PC-9 (cell line): ENCODE measurements around the gene NF1.

Experiments used
- CTCF ChIP-seq: fragments of 200-600 bp; sonication (generic); conservative IDR thresholded peaks from 2 replicates; pipeline ENCODE4 v1.6.1; 2017; ENCODE audit warnings: mixed run types, antibody characterized with exemption, mild to moderate bottlenecking, moderate library complexity
- EZH2 ChIP-seq: fragments of 200-600 bp; sonication (generic); IDR thresholded peaks from 2 replicates; pipeline ENCODE4 v1.8.0; 2017; ENCODE audit warnings: antibody characterized with exemption, low read depth

- TF ChIP-seq EZH2: no peak
- no peak for TF ChIP-seq CTCF
Observed at GRCh38 chr17:31105991-31106390, 11.2 kb downstream of the NF1 start.
